NCI-H446 treated with DMSO at 0.1 percent for 48 hours (cell line): ENCODE results near the gene TBC1D8.

ENCODE experiments used
- DNase-seq: peaks from one replicate; lab custom pipeline; 2025; lab: John Stamatoyannopoulos, UW

The TBC1D8 gene

DNA sequence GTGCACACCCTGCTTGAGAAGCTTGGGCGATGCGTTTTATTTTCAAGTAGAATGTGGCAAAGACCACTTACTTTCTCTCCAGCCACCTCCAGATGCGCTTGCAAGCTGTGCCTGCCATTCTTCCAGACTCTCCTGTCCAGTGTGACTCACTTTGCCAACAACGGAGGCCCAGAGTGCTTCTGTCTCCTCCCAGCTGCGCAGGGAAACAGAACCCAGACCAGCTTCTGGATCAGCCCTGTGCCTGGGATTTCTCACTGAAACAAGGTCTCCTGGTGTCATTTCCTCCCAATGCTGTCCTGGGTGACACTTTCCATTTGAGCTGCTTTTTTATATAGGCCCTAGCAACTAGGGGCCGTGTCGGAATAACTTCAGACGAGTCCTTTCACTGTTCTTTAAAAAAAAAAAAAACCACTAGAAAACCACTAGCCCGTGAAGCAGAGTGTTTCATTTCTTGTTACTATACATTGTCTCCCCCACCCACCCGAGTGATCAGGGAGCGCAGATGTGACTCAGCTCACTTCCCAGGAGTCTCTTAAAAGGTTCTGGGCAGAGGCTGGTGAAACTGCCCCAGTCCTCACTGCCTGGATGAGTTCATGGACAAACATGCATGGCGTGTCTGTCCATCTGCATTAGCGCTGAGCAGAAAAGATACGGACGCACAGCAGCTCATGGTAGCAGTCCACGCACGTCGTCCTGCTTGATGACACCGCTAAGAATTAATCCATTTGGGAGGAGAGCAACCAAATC, 174.4 kb downstream of the TBC1D8 start:
- no peak for DNase-seq

DNA sequence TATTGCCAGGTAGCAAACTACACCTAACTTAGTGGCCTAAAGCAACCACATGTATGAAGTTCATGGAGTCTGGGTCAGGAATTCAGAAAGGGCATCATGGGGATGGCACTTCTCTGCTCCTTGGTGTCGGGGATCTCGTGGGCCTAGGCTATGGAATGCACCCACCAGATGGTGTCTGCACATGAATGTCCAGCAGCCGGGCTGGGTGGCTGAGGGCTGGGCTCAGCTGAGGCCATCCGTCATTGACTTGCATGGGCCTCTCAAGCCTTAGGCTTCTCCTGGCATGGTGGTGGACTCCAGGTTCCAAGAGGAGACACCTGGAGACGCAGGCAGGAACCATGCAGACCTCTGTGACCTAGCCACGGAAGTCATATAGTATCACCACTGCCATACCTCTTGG, 175.1 kb downstream of the TBC1D8 start:
- DNase-seq: no peak

DNA sequence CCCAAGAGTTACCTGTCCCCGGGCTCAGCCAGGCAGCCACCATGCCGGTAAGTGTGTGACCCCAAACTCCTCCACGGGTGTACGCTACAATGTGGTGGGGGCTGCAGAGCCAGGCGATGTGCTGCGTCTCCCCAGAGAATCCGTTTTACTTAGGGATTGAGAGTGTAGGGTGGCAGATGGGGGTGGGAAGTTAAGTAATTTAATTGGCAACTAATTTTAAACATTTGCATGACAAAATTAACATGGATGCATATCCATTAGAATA, 175.7 kb downstream of the TBC1D8 start:
- no peak for DNase-seq

DNA sequence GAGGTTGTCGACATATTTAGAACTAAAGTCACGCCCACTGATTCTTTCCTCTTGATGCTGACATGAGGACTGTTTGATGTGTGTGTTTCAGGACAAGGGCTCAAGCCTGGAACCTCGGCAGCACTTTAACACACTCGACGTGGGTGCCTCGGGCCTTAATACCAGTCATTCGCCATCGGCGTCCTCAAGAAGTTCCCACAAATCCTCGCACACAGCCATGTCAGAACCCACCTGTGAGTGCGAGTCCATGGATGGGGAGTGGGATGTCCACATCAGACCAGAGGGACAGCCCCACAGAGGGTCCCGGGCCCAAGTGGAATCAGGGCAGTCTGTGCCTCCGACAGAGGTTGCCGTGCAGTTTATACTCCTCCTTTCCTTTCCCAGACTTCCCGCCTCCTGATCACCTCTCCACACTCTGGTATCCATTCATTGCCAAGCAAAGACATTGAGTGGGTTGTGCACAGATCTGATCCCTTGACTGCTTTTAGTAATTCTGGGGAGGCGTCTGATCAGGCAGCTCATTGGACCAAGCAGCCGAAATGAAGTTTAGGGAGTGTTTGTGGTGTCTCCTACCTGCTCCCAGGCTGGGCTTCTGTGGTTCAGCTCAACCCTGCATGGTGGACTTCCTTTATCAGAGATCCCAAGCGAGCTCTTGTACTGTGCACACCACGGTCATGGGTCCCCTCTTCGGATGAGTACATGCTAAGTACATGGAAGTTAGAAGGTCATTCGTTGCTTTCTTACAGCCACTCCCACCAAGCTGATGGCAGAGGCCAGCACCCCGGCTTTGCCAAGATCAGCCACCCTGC, 176.3 kb downstream of the TBC1D8 start:
- DNase-seq: no peak

DNA sequence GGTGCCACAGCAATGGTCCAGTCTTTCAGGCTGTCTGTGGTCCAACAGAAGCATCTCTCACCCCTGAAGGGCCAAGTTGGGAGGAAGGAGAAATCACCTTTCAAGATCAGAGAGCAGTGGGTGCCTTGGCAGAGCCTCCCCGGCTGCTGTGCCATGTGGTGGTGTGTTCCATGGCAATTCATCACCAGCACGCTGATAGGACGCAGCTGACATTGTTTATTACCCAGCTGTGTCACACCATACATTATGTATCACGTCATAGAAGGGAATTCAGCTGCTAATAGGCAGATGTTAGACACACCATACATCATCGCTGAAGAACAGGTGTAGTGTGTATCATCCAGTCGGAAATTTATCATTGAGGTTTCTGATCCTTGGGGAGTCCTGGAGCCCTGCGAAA, 178.7 kb downstream of the TBC1D8 start:
- DNase-seq: no peak

DNA sequence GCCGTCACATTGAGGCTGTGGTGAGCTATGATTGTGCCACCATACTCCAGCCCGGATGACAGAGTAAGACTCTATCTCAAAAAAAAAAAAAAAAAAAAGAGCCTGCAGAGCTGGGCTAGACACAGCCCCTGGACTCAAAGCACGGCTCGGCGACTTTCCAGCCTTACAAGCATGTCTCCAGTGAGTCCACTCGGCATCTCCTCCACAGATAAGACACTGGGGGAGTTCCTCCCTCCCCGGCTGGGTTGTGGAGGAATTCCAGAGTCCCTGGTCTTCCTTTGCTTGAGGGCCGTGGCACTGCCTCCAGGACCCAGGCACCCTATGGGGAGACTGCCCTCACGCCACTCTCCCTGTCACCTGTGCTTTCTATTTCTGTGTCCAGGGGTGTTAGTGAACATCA, 180.0 kb downstream of the TBC1D8 start:
- DNase-seq: no peak

DNA sequence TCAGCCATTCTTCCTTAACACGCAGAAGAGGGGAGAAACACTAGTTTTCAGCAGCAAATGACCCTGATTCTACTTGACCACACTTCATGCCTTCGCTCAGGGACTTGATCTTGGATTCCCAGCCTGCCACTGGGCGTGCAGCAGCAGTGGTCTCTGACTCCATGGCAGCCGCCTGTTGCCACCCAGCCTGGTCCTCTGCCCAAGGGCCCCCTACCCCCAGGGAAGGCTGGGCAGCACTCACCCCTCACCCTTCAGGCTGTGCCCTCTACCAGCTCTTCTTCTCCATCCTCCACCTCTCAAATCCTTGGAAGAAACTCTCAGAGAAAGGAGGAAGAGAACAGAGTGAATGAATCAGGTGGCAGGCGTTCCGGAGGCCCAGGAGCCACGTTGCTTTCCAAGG, 181.2 kb downstream of the TBC1D8 start:
- DNase-seq: no peak

DNA sequence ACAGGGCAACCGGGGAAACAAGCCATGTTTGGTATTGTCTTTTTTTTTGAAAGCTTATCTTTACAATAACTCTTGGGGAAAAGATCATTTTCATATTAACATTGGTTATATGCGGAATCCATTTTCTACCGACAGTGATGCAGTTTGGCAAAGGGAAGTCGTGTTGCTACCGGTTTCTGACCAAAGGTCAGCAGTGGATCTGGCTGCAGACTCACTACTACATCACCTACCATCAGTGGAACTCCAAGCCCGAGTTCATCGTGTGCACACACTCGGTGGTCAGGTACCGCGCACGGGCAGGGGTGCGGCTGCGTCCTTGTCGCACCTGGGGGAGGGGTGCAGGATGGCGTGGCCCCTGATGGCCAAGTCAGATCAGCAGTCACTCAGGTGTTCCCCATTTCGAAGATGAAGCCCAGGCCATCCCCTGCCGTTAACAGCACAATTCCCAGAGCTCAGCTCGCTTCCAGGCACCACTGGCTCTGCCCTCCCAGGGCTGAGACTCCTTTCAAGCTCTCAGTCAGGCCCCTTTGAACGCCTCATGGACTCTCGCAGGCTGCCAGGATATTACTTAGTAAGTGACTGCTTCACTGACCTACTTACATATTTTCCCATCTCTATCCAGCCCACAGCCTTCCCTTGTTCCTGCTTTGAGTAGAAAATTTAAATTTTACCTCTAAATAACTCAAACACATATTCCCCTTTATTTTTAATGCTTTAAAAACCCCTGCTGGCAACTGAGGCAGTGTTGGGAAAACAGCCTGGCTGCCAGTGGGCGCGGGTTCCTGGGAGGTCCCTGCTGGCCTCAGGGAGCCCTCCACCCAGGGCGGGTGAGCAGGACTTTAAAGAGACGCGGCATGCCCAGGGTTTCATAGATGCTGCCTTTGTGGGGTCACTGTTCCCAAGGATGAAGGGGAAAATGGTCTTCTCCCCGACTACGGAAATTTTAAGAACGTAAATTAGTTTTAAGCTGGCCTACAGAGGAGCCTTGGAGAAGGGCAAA, 182.7 kb downstream of the TBC1D8 start:
- no peak for DNase-seq

DNA sequence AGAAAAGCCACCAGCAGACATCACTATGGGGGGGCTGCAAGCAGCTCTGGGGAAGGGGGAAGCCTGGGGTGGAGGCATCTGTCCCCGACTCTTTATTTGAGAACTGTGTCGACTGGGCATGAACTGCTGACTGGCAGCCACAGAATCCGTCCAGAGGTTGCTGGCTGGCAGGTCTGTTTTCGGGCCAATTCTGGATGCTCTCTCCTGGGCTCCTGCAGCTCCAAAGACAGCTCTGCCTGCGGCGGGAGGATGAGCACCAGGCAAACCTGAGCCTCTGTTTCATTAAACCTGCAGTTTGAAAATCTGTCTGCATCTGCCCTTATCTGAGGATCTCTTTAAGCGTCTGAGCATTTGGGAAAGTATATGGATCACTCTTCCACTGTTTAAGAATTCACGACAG, 183.5 kb downstream of the TBC1D8 start:
- no peak for DNase-seq

DNA sequence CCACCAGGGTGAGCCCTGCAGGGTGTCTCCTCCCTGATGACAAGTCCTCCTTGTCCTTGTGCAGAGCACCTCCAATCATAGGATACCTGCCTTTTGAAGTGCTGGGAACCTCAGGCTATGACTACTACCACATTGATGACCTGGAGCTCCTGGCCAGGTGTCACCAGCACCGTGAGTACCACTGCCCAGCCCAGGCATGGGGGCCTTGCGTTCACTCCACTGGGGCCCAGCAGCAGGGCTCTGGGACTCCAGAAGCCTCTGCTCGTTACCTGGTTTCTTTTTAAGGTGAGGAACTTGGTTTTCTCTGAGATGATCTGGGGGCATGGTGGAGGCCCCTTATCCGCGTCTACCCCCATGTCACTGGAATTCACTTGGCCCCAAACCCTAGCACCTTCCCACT, 185.6 kb downstream of the TBC1D8 start:
- no peak for DNase-seq

DNA sequence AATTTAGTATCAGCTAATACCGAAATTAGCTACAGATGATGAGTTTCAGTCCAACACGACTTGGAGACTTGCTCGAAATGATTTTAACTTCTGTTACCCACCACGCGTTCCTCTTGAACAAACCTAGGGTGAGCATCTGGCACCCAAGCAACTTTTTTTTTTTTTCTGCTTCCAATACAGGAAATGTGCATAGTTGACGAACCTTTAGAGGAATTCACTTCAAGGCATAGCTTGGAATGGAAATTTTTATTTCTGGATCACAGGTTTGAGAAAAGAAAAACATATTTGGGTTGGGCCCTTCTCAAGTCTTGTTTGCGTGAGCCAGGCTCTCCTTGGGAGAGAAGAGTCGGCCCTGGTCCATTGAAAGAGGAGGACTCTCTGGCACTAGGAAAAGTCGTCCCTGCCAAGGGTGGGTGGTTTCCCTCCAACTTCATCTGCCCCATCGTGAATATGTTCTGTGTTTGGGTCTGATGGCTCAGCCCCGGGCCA, 186.5 kb downstream of the TBC1D8 start:
- DNase-seq: no peak

DNA sequence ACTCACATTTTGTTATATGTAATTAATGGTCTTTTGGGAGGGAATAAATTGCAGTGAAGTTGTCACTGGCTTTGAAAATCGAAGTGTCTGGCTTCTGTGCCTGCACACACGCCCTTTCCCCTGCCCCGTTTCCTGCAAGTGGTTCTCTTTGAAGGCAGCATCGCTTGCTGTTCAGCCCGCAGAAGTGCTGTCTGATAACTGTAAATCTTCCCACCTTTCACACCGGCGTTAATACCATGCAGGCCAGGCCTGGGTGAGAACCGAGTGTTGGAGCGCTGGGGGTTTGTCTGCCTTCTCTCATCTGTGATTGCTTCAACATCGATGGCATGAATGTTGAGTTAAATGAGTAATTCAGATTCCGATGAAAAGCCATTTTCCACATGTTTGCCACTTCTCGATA, 187.0 kb downstream of the TBC1D8 start:
- DNase-seq: no peak

DNA sequence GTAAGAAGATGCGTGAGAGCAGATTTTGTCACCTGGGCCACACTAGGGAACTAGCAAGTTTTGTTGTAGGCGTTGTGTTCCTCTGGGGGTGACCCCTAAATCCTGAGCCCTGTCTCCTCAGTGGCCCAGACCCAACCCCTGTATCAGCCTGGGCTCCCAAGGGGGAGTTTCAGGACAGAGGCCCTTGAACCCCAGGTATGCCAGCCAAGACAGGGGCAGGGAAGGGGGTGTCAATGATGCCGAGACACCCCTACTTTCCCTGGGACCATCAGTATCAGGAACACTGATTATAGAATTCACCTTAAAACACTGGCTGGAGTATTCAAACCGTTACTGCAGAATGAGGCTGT, 188.2 kb downstream of the TBC1D8 start:
- no peak for DNase-seq

DNA sequence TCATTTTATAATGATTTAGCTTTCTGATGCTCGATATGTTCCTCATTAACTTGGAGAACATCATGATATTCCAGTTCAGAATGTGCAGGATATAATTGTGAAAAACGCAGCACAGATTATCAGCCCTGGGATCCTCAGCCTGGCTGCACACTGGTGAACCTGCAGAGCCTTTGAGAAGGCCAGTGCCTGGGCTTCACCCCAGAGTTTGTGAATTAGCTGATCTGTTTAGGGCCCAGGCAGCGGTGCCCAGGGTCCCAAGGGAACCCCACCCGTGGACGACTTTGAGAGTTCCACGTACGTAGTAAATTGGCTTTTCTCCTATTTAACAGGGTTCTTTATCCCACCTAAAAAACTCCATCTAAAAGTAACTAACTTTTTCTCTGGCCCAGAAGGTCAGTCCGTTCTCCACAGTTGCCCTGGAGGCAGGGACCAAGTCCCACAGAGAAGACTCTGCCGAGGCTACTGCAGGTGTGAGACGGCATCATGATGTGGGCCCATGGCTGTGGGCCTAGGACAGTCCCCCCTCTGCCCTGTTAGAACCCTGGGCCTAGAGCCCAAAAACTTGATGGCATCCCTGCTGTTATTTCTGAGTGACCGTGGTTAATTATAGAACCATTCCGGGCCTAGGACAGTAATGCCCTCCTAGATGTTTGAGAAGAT, 188.7 kb downstream of the TBC1D8 start:
- no peak for DNase-seq

DNA sequence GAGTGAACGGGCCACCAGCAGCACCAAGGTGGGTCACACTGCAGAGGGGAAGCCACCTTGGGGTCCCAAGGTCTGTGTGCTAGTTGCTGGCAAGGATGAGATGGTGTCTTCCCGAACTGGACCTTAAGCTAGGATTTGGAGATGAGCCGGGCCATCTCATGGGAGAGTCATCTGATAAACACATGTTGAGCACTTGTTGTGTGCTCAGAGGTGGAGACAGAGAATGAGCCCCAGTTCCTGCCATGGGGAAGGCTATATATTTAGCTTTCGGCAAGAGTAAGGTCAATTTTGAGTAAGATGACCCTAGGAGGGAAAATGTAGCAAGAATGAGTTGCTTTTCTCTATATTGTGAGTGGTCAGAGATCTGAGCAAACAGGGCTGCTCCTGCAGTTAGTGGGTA, 190.5 kb downstream of the TBC1D8 start:
- no peak for DNase-seq

DNA sequence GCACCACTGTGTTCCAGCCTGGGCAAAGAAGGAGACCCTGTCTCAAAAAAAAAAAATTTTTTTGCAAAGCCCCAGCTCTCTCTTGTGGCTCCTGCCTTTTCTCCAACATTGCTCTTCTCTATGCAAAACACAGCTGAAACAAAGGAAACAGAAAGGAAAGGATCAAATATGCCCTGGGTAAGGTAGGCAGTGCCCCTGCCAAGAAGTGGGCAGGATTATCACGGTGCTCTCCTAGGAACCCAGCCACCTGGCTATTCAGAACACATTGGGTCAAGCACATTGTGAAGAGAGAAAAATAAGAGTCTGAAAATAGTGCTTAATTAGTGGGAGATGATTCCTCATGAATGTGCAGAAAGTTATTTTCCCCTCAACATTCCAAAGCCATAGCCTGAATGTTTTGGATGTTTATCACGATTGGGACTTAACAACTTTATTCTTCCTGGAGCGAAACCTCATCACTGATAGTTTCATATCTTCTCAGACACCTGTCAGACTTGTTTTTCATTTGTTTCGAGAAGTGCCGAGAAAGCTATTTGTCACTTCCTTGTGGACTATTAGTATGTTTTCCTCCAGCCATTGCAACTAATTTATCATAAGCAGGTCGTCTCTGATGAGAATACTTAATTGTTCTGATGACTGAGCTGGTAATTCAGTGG, 191.8 kb downstream of the TBC1D8 start:
- DNase-seq: no peak

DNA sequence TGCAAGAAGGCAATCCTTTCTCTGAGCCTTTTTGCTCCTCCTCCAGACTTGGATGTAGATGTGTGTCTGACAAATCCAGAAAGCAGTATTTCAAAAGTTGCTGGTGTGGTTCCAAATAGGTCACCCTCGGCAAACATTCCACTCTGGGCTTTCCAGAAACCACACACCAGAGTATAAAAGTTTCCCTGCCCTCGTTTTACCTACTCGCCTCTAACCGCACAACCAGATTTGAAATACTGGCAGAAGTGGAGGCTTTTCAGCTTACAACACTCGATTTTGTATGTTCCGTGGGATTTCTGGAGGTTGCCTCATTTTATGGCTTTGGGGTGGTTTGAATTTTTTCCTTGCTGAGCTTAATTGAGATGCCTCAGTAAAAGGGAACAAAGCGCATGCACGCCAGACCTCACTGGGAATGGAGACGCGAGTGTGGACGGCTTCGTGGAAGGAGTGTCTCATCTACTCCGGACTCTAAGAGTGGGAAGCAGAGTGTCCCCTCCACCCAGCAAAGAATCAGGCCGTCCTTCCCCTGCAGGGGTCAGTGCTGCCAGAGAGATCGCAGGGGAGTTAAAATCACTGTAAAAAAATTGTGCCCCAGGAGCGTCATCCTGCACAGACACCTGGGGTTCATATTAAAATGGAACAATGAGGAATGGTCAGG, 193.1 kb downstream of the TBC1D8 start:
- no peak for DNase-seq
